Common myeloid progenitor, CD34-positive (primary cell): Measurements from ENCODE around the gene CTDSP2.

Experiments used
- CTCF ChIA-PET: fragments of 350-600 bp; sonication (Branson Sonifier 250); formaldehyde crosslinking; loops from one replicate; lab custom pipeline; 2021; ENCODE audit warnings: antibody characterized with exemption; lab: Charles Lee
- POLR2A ChIA-PET: fragments of 350-600 bp; sonication (Branson Sonifier 250); formaldehyde crosslinking; loops from one replicate; lab custom pipeline; 2021; ENCODE audit warnings: antibody characterized with exemption; lab: Charles Lee
- DNase-seq, 3 donors: peaks; one replicate each; pipeline versions ENCODE4 v3.0.0 to v3.0.0-alpha.2; 2013
- H3K27ac ChIP-seq, 2 experiments: 1 replicate in 1 of 2; 2 replicates in 1 of 2; pipeline ENCODE4 v1.7.0; 2013; ENCODE audit warnings: inconsistent platforms in 2 of 2, low read length in 2 of 2, mild to moderate bottlenecking in 2 of 2, low read depth in 1 of 2, moderate library complexity in 1 of 2; ENCODE audit not compliant: severe bottlenecking in 2 of 2, insufficient read depth in 1 of 2, poor library complexity in 1 of 2
- H3K27me3 ChIP-seq, 5 experiments: replicated peaks in 2 of 5; 1 replicate in 3 of 5; 2 replicates in 2 of 5; pipeline versions ENCODE4 v1.6.1 to v1.7.0; 2013; ENCODE audit warnings: low read length in 4 of 5, mild to moderate bottlenecking in 2 of 5, moderate library complexity in 2 of 5, inconsistent platforms in 1 of 5; ENCODE audit not compliant: insufficient read depth in 5 of 5, control insufficient read depth in 4 of 5
- H3K36me3 ChIP-seq, 4 experiments: 1 replicate in 2 of 4; 2 replicates in 2 of 4; pipeline versions ENCODE4 v1.6.1 to v1.7.0; 2013; ENCODE audit warnings: low read length in 3 of 4, control low read depth in 1 of 4, mild to moderate bottlenecking in 1 of 4; ENCODE audit not compliant: control insufficient read depth in 4 of 4, insufficient read depth in 4 of 4
- H3K4me1 ChIP-seq, 4 experiments: 1 replicate in 3 of 4; 2 replicates in 1 of 4; pipeline versions ENCODE4 v1.6.1 to v1.7.1; 2013; ENCODE audit warnings: low read length in 3 of 4, mild to moderate bottlenecking in 3 of 4, control low read depth in 1 of 4, inconsistent platforms in 1 of 4, moderate library complexity in 1 of 4; ENCODE audit not compliant: control insufficient read depth in 4 of 4, insufficient read depth in 4 of 4; ENCODE audit errors: control extremely low read depth in 1 of 4
- H3K4me3 ChIP-seq, 7 experiments: 1 replicate in 4 of 7; 2 replicates in 3 of 7; pipeline versions ENCODE4 v1.5.1 to v1.7.0; 2013; ENCODE audit warnings: mild to moderate bottlenecking in 7 of 7, low read length in 6 of 7, moderate library complexity in 6 of 7, inconsistent platforms in 2 of 7, low read depth in 2 of 7, control low read depth in 1 of 7; ENCODE audit not compliant: insufficient read depth in 4 of 7, control insufficient read depth in 1 of 7; ENCODE audit errors: extremely low read depth in 1 of 7
- H3K9me3 ChIP-seq, 5 experiments: 1 replicate in 4 of 5; 2 replicates in 1 of 5; pipeline versions ENCODE4 v1.6.1 to v1.7.1; 2013; ENCODE audit warnings: low read length in 4 of 5, mild to moderate bottlenecking in 2 of 5, inconsistent platforms in 1 of 5, low read depth in 1 of 5, moderate library complexity in 1 of 5; ENCODE audit not compliant: control insufficient read depth in 4 of 5, insufficient read depth in 2 of 5; ENCODE audit errors: control extremely low read depth in 1 of 5
- WGBS: methylation state at CpG from one replicate; pipeline ENCODE4 v1.1.5; 2013; ENCODE audit not compliant: insufficient coverage; 5-methylcytosine and 5-hydroxymethylcytosine counted together

Gene CTDSP2

GRCh38 chr12:57842342-57843294 is 3.9 kb downstream of the CTDSP2 start:
- DNase-seq: peak in 1 of 3 donors; percentile 40
- H3K27me3 ChIP-seq: no peaks in the 10 kb centered on the region
- peaks cover 0 to 4% (median 0%) of the 10 kb centered on the region in 4 experiments for H3K36me3 ChIP-seq
- peaks cover 44 to 78% (median 75%) of the 10 kb centered on the region in 4 experiments for H3K4me1 ChIP-seq
- POLR2A ChIA-PET: no interaction called here
- H3K4me3 ChIP-seq: peak overlapping the region in 6 of 7 experiments; percentile 13 to 98 (median 31)
- H3K27ac ChIP-seq: peak overlapping the region in 1 of 2 experiments; percentile 54
- no peaks in the 10 kb centered on the region for H3K9me3 ChIP-seq
- CTCF ChIA-PET: interaction anchor here (0.8 to 15.5 kb wide), 14 partner anchors 7 to 259 kb away, joined by 3 to 175 read pairs (median 6); no protein-coding TSS in a partner anchor
- 45% methylated on average over 12 of the region's 14 CpGs for WGBS

GRCh38 chr12:57841445-57841844 is 5.1 kb downstream of the CTDSP2 start:
- H3K36me3 ChIP-seq: peaks cover 0 to 4% (median 0%) of the 10 kb centered on the region in 4 experiments
- POLR2A ChIA-PET: no interaction called here
- H3K27me3 ChIP-seq: no peaks in the 10 kb centered on the region
- H3K4me3 ChIP-seq: peak overlapping the region in 3 of 7 experiments; percentile 3 to 23 (median 8)
- 40% methylated on average over 1 of the region's 4 CpGs for WGBS
- CTCF ChIA-PET: interaction anchor here (0.9 to 15.5 kb wide), 3 partner anchors 6 to 61 kb away, joined by 3 to 313 read pairs (median 175); no protein-coding TSS in a partner anchor
- H3K27ac ChIP-seq: peak overlapping the region in 1 of 2 experiments; percentile 56
- no peak for DNase-seq
- H3K9me3 ChIP-seq: no peaks in the 10 kb centered on the region
- peaks cover 50 to 86% (median 84%) of the 10 kb centered on the region in 4 experiments for H3K4me1 ChIP-seq

DNA sequence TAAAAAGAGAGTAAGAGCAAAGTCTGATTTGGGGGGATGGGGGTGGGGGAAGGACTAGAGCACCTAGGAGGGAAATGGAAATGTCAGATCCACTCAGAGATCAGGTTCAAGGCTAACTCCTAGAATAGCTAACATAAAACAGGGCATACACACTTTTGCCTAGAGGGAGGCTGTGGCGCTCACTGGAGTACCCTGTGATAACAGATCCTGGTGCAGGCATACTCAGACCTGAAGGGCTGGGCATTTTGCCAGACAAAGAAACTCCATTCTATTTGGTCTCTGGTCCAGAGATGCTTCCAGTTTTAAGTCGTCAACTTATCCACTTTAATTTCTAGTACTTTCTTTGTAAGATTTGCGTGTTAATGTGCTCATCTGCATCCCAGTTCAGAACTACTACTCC is 5.8 kb downstream of the CTDSP2 start:
- no peaks in the 10 kb centered on the region for H3K27me3 ChIP-seq
- H3K9me3 ChIP-seq: no peaks in the 10 kb centered on the region
- peak in 2 of 3 donors; percentile 37 to 38 for DNase-seq
- peak overlapping the region; percentile 7 to 62 for H3K27ac ChIP-seq
- POLR2A ChIA-PET: interaction anchor here (0.6 kb wide), 1 partner anchor 109 kb away, joined by 4 read pairs; no protein-coding TSS in a partner anchor
- CTCF ChIA-PET: interaction anchor here (0.9 to 15.5 kb wide), 3 partner anchors 5 to 62 kb away, joined by 3 to 313 read pairs (median 175); no protein-coding TSS in a partner anchor
- 49% methylated on average over 3 of the region's 3 CpGs for WGBS
- peaks cover 57 to 93% (median 91%) of the 10 kb centered on the region in 4 experiments for H3K4me1 ChIP-seq
- H3K36me3 ChIP-seq: peaks cover 0 to 4% (median 0%) of the 10 kb centered on the region in 4 experiments
- H3K4me3 ChIP-seq: peak overlapping the region in 2 of 7 experiments; percentile 8 to 25

- WGBS: 48% methylated on average over 5 of the region's 5 CpGs
- Histone ChIP-seq H3K4me3 (peak overlapping the region in 2 of 7 experiments; percentile 25 to 38), H3K27me3 (no peaks in the 10 kb centered on the region), H3K4me1 (peaks cover 58 to 99% (median 96%) of the 10 kb centered on the region in 4 experiments), H3K36me3 (peaks cover 0 to 4% (median 0%) of the 10 kb centered on the region in 4 experiments), H3K9me3 (no peaks in the 10 kb centered on the region), H3K27ac (peak overlapping the region in 1 of 2 experiments; percentile 62)
- POLR2A ChIA-PET: interaction anchor here (0.6 kb wide), 1 partner anchor 108 kb away, joined by 4 read pairs; no protein-coding TSS in a partner anchor
- DNase-seq: peak in 1 of 3 donors; percentile 28
- CTCF ChIA-PET: interaction anchor here (9.0 to 15.5 kb wide), 3 partner anchors 4 to 63 kb away, joined by 175 to 313 read pairs (median 175); partner anchors contain the start of gene CTDSP2
These were observed 6.5 kb downstream of the CTDSP2 start for GRCh38 chr12:57839996-57840395.

- DNase-seq: peak; percentile 64 to 86 (median 81)
- ChIA-PET CTCF (interaction anchor here (1.2 to 10.2 kb wide), 6 partner anchors 9 to 64 kb away, joined by 3 to 313 read pairs (median 12); partner anchors contain the start of genes CTDSP2 and TSFM), POLR2A (interaction anchor here (0.6 kb wide), 1 partner anchor 61 kb away, joined by 3 read pairs; no protein-coding TSS in a partner anchor)
- peaks cover 55 to 99% (median 98%) of the 10 kb centered on the region in 4 experiments for H3K4me1 ChIP-seq
- H3K9me3 ChIP-seq: no peaks in the 10 kb centered on the region
- H3K36me3 ChIP-seq: no peaks in the 10 kb centered on the region
- H3K27ac ChIP-seq: peak overlapping the region; percentile 21 to 67
- no peaks in the 10 kb centered on the region for H3K27me3 ChIP-seq
- peak overlapping the region in 3 of 7 experiments; percentile 40 to 51 (median 41) for H3K4me3 ChIP-seq
- WGBS: 48% methylated on average over 4 of the region's 8 CpGs
These were observed 7.8 kb downstream of the CTDSP2 start for GRCh38 chr12:57838594-57839302.

DNA sequence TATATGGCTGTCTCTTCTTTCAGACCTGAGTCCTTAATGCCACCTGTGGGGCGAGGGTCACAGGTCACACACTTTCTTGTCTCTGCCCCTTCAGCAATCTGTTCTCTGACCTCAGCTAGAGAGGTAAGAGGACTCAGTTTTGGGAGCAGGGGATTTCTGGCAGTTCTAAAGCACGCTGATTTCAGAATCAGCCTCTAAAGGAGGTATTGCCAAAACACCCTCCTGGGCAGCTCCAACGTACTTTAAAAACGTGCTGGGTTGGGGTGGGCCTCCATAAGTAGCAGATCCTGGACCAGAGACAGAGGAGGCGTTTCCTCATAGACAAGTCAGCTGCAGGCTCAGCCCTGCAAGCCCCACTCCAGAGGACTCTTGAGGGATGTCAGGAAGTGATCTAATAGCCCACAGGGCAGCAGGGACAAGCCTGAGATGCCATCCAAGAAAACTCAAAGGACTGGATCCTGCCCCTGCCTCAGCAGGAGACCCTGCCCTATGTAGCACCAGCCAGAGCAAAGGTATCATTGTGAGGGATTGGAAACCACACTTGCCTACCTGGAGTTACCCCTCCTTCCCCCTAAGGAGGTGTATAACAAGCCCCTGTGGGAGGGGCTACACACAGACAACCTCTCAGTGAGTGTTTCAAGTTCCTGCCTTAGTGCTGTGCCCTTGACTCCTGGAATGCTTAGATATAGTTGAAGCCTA is 8.5 kb downstream of the CTDSP2 start:
- H3K27ac ChIP-seq: peak overlapping the region; percentile 21 to 67
- WGBS: 21% methylated on average over 5 of the region's 5 CpGs
- ChIA-PET POLR2A (interaction anchor here (0.6 kb wide), 1 partner anchor 61 kb away, joined by 3 read pairs; no protein-coding TSS in a partner anchor), CTCF (interaction anchor here (1.0 to 10.2 kb wide), 8 partner anchors 10 to 65 kb away, joined by 3 to 313 read pairs (median 6); partner anchors contain the start of genes CTDSP2 and TSFM)
- no peaks in the 10 kb centered on the region for H3K27me3 ChIP-seq
- peak in 2 of 3 donors; percentile 42 to 57 for DNase-seq
- H3K4me1 ChIP-seq: peaks cover 48 to 99% (median 98%) of the 10 kb centered on the region in 4 experiments
- H3K4me3 ChIP-seq: peak overlapping the region in 3 of 7 experiments; percentile 37 to 44 (median 44)
- no peaks in the 10 kb centered on the region for H3K9me3 ChIP-seq
- H3K36me3 ChIP-seq: no peaks in the 10 kb centered on the region
